ENCODE data around the gene UBXN6.

UBXN6 gene, protein sequence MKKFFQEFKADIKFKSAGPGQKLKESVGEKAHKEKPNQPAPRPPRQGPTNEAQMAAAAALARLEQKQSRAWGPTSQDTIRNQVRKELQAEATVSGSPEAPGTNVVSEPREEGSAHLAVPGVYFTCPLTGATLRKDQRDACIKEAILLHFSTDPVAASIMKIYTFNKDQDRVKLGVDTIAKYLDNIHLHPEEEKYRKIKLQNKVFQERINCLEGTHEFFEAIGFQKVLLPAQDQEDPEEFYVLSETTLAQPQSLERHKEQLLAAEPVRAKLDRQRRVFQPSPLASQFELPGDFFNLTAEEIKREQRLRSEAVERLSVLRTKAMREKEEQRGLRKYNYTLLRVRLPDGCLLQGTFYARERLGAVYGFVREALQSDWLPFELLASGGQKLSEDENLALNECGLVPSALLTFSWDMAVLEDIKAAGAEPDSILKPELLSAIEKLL

DNA sequence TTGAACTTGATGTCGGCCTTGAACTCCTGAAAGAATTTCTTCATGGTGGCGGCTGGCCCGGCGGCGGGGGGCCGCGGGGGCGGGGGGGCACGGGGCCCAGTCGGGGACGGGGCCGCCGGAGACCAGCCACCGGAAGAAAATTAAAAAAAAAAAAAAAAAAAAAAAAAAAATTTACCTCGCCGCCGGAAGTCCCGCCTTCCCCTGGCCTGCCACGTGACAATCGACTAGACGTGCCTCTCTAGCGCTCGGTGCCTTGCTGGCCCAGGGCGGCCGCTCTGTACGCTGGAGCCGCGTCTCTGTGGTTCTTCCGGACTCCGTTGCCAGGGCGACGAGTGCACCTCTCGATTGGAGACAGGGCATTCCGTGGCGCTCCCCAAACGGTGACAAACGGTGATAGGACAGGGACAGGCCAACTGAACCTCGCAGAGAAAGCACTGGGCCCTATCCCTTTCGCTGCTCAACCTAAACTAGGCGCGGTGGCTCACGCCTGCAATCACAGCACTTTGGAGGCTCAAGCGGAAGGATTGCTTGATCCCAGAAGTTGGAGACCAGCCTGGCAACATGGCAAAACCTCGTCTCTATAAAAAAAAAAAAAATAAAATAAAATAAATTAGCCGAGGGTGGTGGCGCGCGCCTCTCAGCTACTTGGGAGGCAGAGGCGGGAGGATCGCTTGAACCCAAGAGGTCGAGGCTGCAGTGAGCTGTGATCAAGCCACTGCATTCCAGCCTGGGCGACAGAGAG, at the start of gene UBXN6:
Gene UBXN6, minus strand, starts transcription at position 141 of the 742 bp plus-strand sequence. Its CDS starts 97 bp downstream, at position 44.
- peak; percentile 98 for DNase-seq

DNA sequence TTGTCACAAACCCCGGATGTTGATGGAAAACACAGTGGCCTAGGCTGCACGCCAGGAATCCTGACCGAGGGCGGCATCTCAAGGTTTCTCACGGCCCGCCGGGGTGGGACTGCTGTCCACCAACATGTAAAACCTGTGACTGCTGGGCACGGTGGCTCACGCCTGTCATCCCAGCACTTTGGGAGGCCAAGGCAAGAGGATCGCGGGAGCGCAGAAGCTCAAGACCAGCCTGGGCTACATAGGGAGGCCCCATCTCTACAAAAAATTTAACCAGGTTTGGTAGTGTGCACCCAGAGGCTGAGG, 49.5 kb upstream of the UBXN6 start:
- no peak for DNase-seq

DNA sequence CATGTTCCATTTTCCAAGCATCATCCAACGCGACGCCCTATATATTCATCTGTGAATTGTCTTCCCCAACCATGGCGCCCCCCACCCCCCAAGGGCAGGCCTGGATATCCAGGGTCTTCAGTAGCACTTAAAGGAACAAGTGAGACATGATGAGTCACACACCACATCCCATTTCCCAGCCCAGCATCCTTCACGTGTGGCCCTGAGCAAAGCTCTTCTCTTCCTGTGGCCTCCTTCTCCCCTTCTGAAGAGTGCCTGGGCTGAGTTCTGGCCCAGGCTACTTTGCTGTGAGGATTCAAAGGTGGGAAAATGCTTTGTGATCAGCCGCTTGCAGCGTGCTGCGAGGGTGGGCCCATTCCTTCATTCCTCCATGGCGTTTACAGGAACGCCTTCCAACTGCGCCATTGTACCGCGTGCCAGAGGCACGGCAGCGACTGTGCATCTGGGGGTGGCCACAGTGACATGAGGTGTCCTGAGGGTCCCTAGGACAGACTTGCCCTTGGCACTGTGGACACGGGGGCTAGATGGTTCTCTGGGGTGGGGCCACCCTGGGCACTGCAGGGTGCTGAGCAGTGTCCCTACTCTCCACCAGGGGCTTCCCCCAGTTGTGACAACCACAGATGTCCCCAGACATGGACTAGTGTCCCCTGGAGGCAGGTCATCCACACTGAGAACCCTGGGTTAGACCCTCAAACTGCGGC, 49.0 kb upstream of the UBXN6 start:
- DNase-seq: no peak

DNA sequence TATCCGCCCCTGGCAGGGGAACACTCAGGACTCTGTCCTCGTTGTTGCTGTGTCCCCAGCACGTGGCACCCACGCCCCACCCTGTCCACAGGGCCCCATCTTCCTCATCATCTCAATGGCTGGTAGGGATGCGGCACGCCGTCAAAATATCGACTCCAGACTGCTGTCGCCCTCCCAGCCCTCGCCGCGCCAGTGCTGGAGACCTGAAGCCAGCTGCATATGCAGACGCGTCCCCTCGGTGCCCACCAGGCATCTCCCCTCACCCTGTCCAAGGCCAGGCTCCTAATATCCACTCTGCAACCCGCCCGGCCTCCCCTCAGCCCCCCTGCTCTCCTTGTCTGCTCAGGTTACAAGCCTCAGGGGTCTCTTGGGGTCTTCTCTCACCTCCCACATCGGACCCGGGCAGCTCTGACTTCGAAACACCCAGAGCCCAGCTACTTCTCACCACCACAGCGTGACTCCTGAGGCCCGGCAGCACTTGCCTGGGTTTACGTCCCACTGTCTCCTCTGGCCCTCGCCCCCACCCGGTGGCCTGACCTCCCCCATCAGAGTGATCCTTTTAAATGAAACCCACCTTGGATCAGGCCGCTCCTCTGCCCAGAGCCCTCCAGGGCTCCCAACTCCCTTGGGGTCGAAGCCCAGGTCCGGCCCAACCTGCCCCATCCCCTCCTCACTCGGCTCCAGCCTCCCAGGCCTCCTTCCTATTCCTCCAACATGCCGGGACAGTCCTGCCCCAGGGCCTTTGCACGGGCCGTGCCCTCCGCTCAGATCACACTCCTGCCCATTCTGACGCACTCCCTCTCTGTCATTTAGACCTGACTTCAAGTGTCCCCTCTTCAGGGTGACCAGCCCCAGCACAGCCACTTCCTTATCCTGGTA, 48.2 kb upstream of the UBXN6 start:
- no peak for DNase-seq

DNA sequence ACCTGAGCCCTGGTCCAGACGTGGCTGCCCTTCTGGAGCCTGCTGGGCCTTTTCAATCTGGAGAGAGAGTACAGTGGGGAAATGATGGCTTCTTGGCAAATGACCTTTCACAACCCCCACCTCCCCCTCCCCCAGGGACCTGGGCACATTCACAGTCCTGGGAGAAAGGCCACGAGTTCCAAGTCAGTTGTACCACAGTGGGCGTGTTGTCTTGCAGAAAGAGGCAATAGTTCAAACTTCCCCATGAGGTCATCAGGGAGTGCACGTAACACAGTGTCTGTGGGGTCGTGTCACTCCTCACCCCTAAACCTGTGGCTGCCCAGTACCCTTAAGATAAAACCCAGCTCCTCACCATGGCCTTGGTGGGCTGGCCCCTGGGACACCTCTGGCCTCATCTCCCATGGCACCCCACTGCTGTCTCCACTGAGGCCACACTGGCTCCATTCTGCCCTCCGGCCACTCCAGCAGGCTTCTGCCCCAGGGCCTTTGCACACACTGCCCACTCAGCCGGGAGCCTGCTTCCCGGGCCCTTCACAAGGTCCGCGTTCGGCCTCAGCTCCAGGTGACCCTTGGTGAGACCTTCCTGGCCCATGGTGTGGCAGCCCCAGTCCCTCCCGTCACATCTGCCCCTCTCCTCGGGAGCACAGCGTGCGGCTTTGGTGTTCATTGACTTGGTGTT, 47.4 kb upstream of the UBXN6 start:
- no peak for DNase-seq

DNA sequence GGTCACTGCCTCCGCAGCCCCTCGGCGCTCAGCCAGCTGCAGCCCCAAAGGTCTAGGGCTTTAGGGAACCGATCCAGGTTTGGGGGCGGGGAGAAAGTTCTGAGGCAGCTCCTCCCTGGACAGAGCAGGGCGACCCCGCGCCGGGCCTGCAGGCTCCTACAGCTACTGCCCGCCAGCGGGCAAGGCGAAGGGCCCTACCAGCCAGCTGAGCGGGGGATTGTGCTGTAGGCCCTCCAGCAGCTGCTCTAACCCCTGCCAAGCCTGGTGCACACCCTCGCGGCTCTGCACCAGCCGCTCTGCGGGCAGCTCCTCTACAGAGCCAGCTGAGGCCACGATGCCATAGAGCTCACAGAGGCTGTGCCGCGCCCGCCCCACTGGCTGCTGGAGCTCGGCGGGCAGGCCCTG, 46.7 kb upstream of the UBXN6 start:
- no peak for DNase-seq

DNA sequence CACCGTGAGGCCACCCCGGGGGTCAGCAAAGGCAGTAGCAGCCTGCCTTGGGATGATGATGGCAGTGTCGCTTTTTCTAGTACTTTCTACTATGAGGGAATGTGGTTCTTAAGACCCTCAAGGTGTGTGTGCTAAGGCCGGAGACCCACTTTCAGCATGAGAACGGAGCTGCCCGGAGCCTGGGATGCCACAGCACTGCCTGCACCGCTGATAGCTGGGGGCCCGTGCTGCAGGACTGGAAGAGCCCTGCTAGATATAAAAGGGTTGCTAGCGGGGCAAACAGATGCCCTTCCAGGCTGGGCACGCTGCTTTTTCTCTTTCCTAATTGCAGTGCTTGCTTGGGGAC, 46.2 kb upstream of the UBXN6 start:
- DNase-seq: no peak

DNA sequence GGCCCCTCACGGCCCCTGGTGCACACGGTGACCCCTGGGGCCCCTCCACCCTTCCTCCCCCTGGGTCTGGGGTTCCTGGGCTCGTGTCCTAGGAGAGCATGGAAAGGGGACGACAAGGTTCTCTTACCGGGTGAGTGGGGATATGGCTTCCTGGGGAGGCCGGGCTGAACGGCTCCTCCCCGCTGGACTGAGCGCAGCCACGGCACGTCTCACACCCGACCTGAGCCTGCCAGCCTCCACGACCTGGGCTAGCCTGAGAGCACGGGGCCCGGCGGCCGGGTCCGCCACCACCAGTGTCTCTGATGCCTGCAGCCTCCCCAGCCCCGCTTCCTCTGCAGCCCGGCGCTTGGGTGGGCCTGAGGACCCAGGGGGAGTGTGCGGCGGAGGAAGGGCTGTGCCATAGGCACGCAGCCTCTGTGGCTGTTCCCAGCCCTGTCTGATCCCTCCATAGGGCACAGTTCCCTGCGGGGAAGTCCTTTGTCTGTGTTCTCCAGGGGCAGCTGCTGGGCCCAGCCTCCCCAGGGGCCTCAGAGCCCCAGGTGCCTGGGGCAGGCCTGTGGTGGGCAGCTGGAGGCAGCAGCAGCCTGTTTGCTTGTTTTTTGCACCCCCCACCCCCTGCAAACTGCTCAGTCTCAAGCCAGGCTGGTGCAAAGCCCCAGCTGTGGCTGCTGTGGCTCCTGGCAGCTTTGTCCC, 45.7 kb upstream of the UBXN6 start:
- no peak for DNase-seq

DNA sequence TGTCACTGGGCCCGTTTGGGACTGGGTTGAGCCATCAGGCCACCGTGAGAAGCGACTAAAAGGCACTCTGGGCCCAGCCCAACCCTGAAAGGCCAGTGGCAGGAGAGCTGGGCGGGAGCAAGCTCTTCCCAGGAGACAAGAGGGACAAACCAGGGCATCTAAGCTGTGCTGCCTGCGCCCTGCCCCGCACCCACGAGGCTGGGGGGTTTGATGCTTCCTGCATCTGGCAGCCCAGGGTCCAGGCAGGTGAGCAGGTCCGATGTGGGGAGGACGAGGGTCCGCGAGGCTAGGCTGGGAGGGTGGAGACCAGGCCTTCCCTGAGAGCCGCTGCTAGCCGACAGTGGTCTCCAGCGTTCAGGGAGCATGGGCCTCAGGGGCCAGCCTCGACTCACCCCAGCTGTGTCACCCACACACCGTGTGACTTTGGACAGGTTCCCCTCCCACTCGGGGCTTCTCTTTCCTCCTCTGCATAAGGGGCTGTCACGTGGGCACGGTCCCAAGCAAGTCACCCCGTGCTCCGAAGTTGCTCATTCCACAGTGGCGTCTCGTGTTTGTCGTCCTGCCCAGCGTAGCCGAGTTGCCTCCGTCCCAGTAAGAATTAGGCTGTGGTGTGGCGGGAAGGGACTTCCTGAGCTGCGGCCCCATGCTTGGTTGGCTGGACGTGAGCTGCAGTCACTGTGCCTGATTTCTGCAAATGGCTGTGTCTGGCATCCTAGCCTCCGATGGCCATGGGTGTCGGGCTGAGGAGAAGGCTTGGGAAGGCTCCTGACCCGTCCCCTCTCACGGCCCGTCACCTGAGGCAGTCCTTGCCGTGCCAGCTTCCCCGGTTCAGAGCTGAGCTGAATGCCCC, 44.9 kb upstream of the UBXN6 start:
- no peak for DNase-seq

DNA sequence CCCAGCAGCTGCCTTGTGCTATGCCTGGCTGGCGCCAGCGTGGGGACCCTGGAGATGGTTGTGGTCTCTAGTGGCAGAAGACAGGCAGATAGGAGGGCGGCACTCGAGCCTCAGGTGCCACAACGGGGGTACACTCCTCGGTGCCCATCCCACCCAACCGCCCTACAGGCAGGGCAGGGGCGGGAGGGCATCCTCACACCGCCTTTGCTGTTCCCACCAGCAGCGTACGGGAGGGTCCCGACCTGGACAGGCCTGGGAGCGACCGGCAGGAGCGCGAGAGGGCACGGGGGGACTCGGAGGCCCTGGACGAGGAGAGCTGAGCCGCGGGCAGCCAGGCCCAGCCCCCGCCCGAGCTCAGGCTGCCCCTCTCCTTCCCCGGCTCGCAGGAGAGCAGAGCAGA, 44.1 kb upstream of the UBXN6 start:
- DNase-seq: no peak

DNA sequence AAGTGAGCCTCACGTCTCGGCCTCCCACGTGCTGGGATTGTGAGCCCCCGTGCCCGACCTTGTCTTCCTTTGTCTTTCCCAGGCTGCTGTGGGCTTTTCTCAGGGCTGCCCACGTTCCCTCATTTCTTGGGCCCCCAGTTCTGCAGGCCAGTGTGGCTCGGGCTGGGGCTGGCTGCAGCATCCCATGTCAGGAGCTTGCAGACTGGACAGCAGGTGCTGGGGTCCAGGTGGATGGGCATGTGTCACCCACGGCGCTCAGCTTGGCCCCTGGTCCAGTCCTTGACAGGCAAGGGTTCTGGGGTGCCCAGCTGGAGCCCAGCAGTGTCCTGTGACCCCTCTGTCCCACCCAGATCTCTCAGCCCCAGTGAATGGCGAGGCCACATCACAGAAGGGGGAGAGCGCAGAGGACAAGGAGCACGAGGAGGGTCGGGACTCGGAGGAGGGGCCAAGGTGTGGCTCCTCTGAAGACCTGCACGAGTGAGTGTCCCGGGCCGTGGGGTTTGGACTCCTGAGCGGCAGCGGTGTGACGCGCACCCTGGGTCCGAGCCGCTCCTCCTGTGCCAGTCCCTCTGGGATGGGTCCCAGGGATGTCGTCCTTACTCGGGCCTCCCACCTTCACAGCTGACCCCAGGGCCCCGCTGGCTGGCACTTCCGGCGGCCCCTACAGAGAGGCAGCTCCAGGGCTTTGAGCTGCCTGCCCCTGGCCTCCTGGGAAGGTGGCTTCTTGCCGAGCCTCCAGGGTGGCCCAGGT, 43.4 kb upstream of the UBXN6 start:
- no peak for DNase-seq

DNA sequence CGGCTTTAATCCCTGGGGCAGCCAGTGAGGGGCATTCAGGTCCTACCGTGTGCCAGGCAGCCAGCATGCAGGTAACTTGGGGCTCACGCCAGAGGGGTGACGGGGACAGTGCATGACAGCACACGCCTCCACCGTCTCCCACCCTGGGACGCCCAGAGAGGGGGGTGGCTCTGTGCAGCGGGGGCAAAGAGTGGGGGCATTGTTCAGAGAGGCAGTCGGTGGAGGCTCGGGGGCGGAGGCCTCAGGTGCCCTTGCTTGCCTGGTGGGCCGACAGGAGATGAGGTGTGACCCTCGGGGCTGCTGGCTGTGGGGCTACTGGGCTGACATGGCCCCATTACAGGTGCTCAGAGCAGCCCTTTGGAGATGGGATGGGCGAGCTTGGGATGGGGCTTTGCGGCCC, 42.3 kb upstream of the UBXN6 start:
- DNase-seq: no peak

DNA sequence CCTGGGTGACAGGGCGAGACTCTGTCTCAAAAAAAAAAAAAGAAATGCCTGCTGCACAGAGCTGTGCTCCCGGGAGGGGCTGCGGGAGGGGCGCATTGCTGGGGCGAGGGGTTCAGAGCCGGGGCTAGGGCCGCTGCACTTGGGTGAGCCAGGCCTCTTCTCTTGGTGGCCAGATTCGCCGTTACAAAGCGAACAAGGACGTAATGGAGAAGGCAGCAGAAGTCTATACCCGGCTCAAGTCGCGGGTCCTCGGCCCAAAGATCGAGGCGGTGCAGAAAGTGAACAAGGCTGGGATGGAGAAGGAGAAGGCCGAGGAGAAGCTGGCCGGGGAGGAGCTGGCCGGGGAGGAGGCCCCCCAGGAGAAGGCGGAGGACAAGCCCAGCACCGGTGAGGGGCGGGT, 41.7 kb upstream of the UBXN6 start:
- no peak for DNase-seq

DNA sequence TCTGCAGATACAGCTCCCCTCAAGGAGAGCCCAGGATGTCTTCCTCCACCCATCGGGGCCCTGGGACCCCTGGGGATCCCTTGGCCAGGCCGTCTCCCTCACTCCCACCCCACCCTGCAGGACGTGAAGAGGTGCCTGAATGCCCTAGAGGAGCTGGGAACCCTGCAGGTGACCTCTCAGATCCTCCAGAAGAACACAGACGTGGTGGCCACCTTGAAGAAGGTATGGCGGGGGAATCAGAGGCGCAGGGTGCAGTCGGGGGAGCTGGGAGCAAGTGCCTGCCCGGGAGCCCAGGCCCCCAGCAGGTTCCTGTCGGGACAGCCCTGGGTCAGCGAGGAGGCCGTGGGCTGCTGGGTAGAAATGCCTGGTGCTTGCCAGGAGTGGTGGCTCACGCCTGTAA, 41.1 kb upstream of the UBXN6 start:
- DNase-seq: no peak

DNA sequence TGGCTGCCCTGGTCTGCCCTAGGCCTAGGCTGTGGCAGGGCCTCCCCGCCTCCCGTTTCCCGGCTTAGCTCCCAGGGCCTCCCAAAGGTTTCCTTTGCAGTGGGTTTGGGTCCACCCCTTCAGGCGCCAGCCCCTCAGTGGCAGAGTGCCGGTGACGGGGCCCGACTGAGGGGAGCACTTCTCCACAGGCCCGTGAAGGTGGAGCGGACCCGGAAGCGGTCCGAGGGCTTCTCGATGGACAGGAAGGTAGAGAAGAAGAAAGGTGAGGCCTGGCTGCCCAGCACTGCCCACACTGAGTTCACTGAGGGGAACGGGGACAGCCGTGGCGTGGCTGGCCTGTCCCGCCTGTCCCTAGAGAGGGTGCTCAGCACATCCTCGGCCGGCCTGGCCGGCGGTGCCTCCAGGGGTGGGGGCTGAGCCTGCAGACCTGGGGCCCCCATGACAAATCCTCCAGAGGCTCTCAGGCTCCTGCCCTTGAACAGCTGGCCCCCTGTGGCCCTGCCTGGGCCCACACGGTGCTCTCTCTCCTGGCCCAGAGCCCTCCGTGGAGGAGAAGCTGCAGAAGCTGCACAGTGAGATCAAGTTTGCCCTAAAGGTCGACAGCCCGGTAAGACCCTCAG, 40.3 kb upstream of the UBXN6 start:
- no peak for DNase-seq

DNA sequence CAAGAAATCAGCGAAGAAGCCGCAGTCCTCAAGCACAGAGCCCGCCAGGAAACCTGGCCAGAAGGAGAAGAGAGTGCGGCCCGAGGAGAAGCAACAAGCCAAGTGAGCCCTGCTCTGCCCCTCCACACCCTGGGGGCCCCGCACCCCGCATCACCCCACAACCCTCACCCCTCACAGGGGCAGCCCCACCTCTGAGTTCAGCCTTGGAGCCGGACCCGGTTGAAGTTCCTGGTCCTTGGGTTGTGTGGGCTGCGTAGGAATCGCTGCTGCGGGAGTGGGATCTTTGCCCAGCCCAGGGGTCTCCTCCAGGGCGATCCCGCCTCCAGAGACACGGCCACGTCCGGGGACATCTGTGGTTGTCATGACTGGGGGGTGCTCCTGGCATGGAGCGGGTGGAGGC, 38.7 kb upstream of the UBXN6 start:
- DNase-seq: no peak

DNA sequence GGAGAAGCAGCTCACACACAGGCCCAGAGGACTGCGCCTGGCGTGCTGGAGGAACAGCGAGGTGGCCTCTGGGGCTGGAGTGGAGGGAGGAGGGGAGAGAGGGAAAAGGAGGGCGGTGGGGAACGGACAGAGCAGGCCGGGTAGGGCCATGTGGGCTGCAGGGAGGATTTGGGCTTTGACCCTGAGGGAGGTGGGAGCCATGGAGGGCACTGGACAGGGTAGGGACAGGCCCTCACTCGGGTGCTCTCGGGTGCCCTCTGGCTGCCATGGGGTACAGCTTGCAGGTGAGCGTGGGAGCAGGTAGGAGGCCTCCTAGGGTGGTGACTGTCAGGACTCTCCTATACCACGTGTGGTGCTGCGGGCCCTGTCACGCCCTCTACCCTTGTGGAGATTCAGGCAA, 37.9 kb upstream of the UBXN6 start:
- no peak for DNase-seq

DNA sequence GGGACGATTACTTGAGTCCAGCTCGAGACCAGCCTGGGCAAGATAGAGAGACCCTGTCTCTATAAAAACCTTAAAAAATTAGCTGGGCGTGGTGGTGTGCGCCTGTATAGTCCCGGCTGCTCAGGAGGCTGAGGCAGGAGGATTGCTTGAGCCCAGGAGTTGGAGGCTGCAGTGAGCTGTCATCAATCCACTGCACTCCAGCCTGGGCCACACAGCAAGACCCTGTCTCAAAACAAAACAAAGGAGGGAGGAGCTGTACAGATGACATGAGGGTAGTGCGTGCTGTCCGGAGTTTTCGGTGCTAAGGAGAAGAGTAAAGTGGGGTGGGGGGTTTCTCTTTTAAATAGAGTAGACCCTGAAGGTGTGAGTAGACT, 37.1 kb upstream of the UBXN6 start:
- no peak for DNase-seq

DNA sequence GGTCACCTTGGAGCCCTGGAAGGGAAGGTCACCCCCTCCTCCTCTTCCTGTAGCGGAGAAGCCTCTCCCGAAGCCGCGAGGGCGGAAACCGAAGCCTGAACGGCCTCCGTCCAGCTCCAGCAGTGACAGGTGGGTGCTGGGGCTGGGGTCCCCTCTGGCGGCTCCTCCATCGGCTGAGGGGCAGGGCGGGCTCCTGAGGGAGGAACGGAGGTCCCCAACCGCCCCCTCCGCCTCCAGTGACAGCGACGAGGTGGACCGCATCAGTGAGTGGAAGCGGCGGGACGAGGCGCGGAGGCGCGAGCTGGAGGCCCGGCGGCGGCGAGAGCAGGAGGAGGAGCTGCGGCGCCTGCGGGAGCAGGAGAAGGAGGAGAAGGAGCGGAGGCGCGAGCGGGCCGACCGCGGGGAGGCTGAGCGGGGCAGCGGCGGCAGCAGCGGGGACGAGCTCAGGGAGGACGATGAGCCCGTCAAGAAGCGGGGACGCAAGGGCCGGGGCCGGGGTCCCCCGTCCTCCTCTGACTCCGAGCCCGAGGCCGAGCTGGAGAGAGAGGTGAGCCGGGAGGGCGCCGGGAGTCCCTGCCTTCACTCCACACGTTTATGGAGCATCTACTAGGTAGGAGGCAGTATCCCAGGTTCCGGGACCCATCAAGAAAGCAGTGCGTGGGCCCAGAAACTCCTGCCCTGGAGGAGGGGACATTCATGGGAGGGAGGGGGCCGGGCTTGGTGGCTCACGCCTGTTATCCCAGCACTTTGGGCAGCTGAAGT, 36.5 kb upstream of the UBXN6 start:
- no peak for DNase-seq

Measured in activated CD4-positive, alpha-beta T cell treated with anti-CD3 and anti-CD28 coated beads, Interleukin-2, amount 50 U/mL, for 1 hour (primary cell).